ENCODE data around the gene DOCK3. TPM values are rescaled to one million over a fixed set of nuclear protein-coding genes. Genes with fewer than 3 reads are reported as not detected.
"Not testable (repeated sequence)": the region's sequence is repeated elsewhere in the genome, so short reads cannot be mapped to it uniquely, and the experiment has no call there.

DOCK3 gene
- total RNA-seq, 1 donor from 2014 or later: 3.9 TPM

- ATAC-seq (no peak), DNase-seq (ENCODE audit: missing footprints) (no peak)
- intact Hi-C loops (cut with DNase I): no loop called here
Observed at GRCh38 chr3:50825841-50826240, 151.1 kb downstream of the DOCK3 start.

DNA sequence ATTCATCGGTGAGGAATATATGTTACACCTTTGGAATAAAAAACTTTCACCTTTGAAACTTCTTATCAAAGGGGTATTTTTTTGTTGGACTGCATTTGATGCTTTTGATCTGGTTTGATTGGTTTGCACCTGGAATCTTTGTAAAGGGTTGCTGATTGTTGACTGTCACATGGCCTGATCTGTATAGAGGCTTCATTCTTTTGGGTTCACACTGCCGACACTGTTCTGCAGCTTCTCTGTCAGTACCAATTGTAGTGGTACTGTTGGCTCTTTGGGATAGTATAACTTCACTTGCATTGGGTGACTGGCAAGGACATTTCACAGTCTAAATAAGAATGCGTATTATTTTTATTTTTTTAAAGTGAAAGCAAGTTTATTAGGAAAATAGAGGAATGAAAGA lies 155.7 kb downstream of the DOCK3 start:
- intact Hi-C loops (cut with DNase I): no loop called here
- ATAC-seq (no peak), DNase-seq (ENCODE audit: missing footprints) (no peak)

DNA sequence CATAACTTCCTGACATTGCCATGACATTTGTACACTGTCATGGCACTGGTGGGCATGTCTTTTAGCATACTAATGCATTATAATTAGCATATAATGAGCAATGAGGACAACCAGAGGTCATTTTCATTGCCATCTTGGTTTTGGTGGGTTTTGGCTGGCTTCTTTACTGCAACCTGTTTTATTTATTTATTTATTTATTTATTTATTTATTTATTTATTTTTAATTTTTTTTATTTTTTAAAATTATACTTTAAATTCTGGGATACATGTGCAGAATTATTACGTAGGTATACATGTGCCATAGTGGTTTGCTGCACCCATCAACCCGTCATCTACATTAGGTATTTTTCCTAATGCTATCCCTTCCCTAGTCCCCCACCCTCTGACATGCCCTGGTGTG lies 156.3 kb downstream of the DOCK3 start:
- ATAC-seq; intact Hi-C loops (cut with DNase I); DNase-seq (ENCODE audit: missing footprints): not testable (repeated sequence)

GRCh38 chr3:50840983-50841489 lies 166.3 kb downstream of the DOCK3 start:
- intact Hi-C loops (cut with DNase I): no loop called here
- DNase-seq (ENCODE audit: missing footprints): no peak
- ATAC-seq: no peak

- intact Hi-C loops (cut with DNase I): no loop called here
- ATAC-seq (no peak), DNase-seq (ENCODE audit: missing footprints) (no peak)
Observed at GRCh38 chr3:50848308-50848707, 173.6 kb downstream of the DOCK3 start.

DNA sequence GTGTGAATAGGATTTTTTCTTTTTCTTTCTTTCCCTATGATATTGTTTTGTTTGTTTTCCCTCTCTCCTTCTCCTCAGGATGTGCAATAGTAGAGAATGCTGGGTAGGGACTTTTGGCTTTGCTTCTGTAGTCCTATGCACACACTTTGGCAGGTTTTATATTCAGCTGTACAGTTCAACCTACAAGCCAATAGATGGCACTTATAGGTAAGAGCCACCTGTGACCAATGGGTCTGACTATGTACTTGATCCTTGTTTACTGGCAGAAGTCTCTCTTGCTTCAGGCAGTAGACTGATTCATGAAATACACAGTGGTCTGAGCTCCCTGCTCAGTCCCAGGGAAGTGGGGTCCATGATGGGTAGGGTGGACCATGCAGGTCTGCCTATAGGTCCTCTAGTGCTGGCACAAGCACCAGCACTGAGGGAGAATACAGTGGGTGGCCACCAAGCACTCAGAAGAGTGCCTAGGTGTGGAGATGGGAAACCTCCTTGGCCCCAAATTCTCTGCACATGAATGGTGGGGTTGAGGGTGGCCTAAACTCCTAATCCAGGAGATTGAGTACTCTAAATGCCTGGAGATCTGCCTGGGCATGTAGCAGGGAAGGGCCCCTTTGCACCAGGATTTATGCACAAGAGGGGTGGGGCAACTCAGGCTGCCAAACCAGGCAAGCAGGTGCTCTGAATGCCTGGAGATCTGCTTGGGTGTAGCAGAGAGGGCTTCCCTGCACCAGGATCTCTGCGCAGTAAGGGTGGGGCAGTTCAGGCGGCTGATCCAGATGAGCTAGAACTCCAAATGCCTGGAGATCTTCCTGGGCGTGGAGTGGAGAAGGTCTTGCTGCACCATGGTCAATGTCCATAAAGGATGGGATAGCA lies 176.1 kb downstream of the DOCK3 start:
- intact Hi-C loops (cut with DNase I): no loop called here
- ATAC-seq (no peak), DNase-seq (ENCODE audit: missing footprints) (no peak)

DNA sequence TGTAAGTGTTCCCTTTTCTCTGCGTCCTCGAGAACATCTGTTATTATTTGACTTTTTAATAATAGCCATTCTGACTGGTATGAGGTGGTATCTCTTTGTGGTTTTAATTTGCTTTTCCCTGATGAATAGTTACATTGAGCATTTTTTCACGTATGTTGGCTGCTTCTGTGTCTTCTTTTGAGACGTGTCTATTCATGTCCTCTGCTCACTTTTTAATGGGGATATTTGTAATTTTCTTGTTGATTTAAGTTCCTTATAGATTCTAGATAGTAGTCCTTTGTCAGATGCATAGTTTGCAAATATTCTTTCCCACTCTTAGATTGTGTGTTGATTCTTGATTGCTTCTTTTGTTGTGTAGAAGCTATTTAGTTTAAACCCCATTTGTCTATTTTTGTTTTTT lies 179.2 kb downstream of the DOCK3 start:
- intact Hi-C loops (cut with DNase I): no loop called here
- ATAC-seq: no peak

DNA sequence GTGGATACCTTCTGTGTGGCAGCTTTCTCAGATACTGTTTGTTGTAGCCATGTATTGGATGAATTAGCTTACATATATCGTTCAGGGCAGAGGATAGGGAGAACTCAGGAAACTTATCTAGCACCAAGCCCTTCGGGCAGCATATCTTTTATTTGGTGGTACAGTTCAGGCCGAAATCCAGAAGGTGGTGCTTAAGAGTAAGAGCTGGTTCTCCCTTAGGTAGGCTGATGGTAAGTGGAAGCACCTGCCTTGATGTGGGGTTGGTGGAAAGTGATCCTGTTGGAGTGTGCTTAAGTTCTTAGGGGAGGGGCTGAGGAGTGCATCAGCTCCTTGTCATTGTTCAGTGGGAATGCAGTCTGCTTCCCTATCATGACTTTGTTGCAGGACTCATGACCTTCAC lies 187.5 kb downstream of the DOCK3 start:
- DNase-seq (ENCODE audit: missing footprints): no peak
- no peak for ATAC-seq
- intact Hi-C loops (cut with DNase I): no loop called here

More for the DNA sequence above, 179.2 kb downstream of the DOCK3 start:
- DNase-seq (ENCODE audit: missing footprints): no peak

DNA sequence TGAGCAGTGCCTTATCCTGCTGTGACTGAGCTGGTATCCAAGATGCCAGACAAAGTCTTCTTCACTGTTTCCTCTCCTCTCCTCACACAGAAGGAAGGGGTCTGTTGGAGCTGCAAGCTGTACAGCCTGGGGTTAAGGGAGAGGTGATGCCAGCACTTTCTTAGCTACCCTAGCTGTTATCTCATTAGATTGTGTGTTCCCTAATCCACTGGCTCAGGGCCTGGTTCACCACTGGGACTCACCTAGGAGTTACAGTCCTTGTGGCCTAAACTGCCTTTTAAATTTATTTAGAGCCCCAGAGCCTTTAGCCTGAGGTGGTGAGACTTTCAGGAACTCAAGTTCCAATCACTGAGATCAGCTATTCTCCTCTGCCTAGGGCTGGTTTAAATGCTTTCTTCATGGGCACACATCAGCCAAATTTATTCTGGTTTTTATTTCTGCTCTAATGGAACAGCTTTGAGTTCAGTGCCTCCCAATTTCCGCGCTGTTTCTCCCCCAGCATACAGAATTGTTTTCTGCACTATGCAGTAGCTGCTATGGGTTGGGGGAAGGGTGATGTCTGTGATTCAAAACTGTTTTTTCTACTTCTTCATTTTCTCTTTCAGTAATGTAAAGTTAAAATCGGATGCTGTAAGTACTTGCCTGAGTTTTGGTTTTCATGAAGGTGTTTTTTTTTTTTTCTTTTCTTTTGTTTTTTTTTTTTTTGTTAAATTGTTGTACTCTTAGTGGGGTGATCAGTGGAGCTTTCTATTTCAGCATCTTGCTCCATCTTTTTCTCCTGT lies 198.8 kb downstream of the DOCK3 start:
- DNase-seq (ENCODE audit: missing footprints) (no peak), ATAC-seq (peak; percentile 39)
- intact Hi-C loops (cut with DNase I): loop anchor here (10.0 kb wide), 1 partner anchor 199 kb away; the partner anchor contains the start of gene DOCK3

- intact Hi-C loops (cut with DNase I): loop anchor here (10.0 kb wide), 1 partner anchor 200 kb away; the partner anchor contains the start of gene DOCK3
- DNase-seq (ENCODE audit: missing footprints); ATAC-seq: not testable (repeated sequence)
Observed at GRCh38 chr3:50874876-50875275, 200.1 kb downstream of the DOCK3 start.

GRCh38 chr3:50876947-50877346 lies 202.2 kb downstream of the DOCK3 start:
- ATAC-seq: no peak
- no peak for DNase-seq (ENCODE audit: missing footprints)
- intact Hi-C loops (cut with DNase I): loop anchor here (10.0 kb wide), 1 partner anchor 202 kb away; the partner anchor contains the start of gene DOCK3

- DNase-seq (ENCODE audit: missing footprints); intact Hi-C loops (cut with DNase I); ATAC-seq: not testable (repeated sequence)
Observed at GRCh38 chr3:50882733-50883132, 208.0 kb downstream of the DOCK3 start.

DNA sequence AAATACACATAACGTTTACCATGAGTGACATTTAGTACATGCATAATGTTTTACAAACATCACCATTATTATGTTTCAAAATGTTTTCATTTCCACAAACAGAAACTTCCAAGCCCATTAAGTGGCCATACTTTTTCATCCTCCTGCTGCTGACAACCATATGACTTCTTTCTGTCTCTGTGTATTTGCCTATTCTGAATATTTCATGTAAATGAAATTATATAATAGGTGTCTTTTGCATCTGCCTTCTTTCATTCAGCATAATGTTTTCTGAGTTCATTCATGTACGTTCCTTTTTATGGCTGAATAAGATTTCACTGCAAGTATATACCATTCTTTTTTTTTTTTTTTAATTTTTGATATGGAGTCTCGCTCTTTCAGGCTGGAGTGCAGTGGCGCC lies 209.0 kb downstream of the DOCK3 start:
- intact Hi-C loops (cut with DNase I): no loop called here
- ATAC-seq (no peak), DNase-seq (ENCODE audit: missing footprints) (no peak)

GRCh38 chr3:50885070-50885850 lies 210.5 kb downstream of the DOCK3 start:
- intact Hi-C loops (cut with DNase I): no loop called here
- DNase-seq (ENCODE audit: missing footprints) (no peak), ATAC-seq (no peak)

- intact Hi-C loops (cut with DNase I): no loop called here
- ATAC-seq: no peak
Observed at GRCh38 chr3:50890688-50891344, 216.1 kb downstream of the DOCK3 start.

DNA sequence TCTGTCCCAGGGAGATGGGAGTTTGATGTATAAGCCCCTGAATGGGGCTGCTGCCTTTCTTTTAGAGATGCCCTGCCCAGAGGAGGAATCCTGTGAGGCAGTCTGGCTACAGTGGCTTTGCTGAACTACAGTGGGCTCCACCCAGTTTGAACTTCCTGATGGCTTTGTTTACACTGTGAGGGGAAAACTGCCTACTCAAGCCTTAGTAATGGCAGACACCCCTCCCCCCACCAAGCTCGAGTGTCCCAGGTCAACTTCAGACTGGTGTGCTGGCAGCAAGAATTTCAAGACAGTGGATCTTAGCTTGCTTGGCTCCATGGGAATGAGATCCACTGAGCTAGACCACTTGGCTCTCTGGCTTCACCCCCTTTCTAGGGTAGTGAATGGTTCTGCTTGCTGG lies 226.4 kb downstream of the DOCK3 start:
- DNase-seq (ENCODE audit: missing footprints); intact Hi-C loops (cut with DNase I); ATAC-seq: not testable (repeated sequence)

More at GRCh38 chr3:50890688-50891344, 216.1 kb downstream of the DOCK3 start:
- no peak for DNase-seq (ENCODE audit: missing footprints)

DNA sequence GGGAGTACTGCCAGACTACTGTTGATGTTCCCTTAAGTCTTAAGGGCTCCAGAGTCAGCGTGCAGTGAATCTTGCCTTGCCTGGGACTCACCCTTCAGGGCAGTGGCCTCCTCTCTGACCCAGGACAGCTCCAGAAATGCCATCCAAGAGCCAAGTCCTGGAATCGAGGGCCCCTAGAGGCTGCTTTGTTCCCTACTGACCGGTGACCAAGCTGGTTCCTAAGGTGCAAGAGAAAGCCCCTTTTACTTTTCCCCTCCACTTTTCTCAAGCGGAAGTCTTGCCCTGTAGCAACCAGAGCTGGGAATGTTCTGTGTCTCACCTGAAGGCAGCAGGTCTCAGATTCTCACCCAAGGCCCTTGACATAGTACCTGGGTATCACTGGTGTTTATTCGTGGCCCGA lies 238.0 kb downstream of the DOCK3 start:
- DNase-seq (ENCODE audit: missing footprints): no peak
- ATAC-seq: no peak
- intact Hi-C loops (cut with DNase I): no loop called here

DNA sequence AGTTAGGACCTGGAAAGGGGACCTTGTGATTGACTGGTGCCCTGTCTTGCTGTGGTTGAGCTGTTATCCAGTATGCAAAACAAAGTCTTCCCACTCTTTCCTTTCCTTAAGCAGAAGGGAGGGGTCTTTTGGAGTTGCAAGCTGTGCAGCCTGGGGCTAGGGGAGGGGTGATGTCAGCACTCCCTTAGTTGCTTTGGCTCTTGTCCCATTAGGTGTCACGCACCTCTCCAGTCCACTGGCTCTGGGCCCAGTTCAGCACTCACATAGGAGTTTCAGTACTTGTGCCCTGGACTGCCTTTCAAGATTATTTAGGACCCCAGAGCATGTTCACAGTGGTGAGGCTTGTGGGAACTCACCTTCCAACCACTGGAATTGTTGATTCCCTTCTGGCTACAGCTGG lies 238.5 kb downstream of the DOCK3 start:
- intact Hi-C loops (cut with DNase I): no loop called here
- ATAC-seq: no peak
- DNase-seq (ENCODE audit: missing footprints): no peak

Data from Right ventricle myocardium inferior (tissue), 1 donor.